Measurements from ENCODE around the gene RBM43.

GRCh38 chr2:151282401-151282800 is 20.7 kb upstream of the RBM43 start:
- no peak for TF ChIP-seq CTCF (IDR thresholded peaks at IDR 0.05)
- no peak for TF ChIP-seq TEAD4 (IDR thresholded peaks at IDR 0.05; ENCODE audit: borderline replicate concordance, insufficient read depth)
- no peak for TF ChIP-seq EZH2phosphoT487 (IDR thresholded peaks at IDR 0.05; ENCODE audit: borderline replicate concordance, low read depth)
- no peak for TF ChIP-seq SIN3A (IDR thresholded peaks at IDR 0.05; ENCODE audit: borderline replicate concordance, low read depth, low read length)
